ENCODE data around the gene RGS3. TPM values are rescaled to one million over a fixed set of nuclear protein-coding genes. Genes with fewer than 3 reads are reported as not detected.
A peak's percentile ranks its signal among the peaks of the same experiment; 100 is the strongest.

RGS3 gene
- total RNA-seq, 2 experiments from 2014 or later = 51.0 to 51.5 TPM

DNA sequence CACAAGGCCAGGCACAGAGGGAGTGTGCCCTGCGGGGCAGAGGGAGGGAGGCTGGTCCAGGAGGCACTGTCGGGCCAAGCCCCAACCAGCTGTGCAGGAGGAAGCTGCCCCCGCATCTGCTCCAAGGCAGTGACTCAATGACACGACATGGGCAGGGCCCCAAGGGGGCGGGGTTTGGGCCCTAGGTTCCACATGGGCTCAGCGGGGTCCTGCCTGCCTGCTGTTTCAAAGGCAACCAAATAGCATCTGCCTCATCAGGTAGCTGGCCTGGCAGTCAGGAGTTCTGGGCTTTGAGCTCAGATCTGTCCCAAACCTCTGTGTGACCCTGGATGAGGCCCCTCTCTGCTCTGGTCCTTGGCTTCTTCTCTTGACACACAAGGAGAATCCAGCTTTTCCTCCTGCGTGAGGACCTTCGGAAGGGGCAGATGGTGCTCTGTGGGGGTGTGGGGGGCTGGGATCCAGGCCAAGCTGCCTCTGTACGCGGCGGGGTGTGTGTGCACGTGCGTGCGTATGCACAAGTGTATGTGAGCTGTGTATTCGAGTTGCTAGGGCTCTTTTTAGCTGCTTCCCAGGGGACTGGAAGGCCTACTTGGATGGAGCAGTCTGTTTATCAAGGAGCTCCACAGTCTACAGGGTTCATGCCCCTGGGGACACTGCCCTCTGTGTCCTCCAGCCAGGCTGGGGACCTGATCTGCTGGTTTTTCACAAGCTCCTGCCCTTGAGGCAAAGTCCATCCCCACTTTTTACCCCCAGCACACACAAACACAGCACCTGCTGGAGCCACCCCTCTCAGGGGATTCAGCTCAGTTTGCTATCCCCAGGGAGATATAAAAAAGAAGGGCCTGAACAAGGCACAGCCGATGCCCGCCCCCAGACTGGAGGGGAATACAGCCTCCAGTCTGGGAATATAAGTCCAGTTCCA, 138.9 kb downstream of the RGS3 start:
- no peak overlapping the region for H3K4me3 Mint-ChIP-seq
- intact Hi-C loops (cut with micrococcal nuclease) = no loop called here
- ATAC-seq = peak; percentile 100
- DNase-seq = peak; percentile 95
- POLR2A ChIA-PET = interaction anchor here (0.6 to 2.3 kb wide), 8 partner anchors 9 to 82 kb away, joined by 3 to 7 read pairs (median 4); no protein-coding TSS in a partner anchor
- no peaks in the 10 kb centered on the region for H3K27me3 Mint-ChIP-seq
- H3K36me3 Mint-ChIP-seq (ENCODE audit: low read depth) = peaks cover 3% of the 10 kb centered on the region
- H3K4me1 Mint-ChIP-seq (ENCODE audit: low read depth) = peaks cover 14% of the 10 kb centered on the region
- H3K27ac Mint-ChIP-seq = peak overlapping the region; percentile 78
- CTCF ChIA-PET = interaction anchor here (0.9 to 27.7 kb wide), 8 partner anchors 11 to 94 kb away, joined by 3 to 621 read pairs (median 4); no protein-coding TSS in a partner anchor
- TF ChIP-seq, protein P1, sequence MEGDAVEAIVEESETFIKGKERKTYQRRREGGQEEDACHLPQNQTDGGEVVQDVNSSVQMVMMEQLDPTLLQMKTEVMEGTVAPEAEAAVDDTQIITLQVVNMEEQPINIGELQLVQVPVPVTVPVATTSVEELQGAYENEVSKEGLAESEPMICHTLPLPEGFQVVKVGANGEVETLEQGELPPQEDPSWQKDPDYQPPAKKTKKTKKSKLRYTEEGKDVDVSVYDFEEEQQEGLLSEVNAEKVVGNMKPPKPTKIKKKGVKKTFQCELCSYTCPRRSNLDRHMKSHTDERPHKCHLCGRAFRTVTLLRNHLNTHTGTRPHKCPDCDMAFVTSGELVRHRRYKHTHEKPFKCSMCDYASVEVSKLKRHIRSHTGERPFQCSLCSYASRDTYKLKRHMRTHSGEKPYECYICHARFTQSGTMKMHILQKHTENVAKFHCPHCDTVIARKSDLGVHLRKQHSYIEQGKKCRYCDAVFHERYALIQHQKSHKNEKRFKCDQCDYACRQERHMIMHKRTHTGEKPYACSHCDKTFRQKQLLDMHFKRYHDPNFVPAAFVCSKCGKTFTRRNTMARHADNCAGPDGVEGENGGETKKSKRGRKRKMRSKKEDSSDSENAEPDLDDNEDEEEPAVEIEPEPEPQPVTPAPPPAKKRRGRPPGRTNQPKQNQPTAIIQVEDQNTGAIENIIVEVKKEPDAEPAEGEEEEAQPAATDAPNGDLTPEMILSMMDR (IDR thresholded peaks at IDR 0.05) = no peak
- no peaks in the 10 kb centered on the region for H3K9me3 Mint-ChIP-seq

DNA sequence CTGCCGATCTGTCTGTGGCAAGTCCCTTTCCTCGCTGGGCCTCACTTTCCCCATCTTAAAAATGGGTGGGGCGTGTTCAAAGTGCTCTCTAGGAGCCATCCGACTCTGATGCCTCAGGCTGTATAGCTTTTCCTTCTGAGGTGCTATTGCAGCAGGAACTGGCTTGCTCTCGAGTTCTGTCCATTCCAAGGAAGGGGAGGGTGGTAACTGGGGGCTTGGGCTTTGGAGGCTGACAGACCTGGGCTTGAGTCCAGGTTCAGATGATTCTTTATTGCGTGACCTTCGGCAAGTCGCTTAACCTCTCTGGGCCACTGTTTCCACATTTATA, 139.5 kb downstream of the RGS3 start:
- no peak overlapping the region for H3K4me3 Mint-ChIP-seq
- CTCF ChIA-PET = interaction anchor here (0.9 to 27.7 kb wide), 5 partner anchors 12 to 95 kb away, joined by 3 to 621 read pairs (median 5); no protein-coding TSS in a partner anchor
- DNase-seq (no peak), ATAC-seq (no peak)
- no peaks in the 10 kb centered on the region for H3K36me3 Mint-ChIP-seq (ENCODE audit: low read depth)
- intact Hi-C loops (cut with micrococcal nuclease) = no loop called here
- peak overlapping the region; percentile 30 for H3K27ac Mint-ChIP-seq
- no peaks in the 10 kb centered on the region for H3K27me3 Mint-ChIP-seq
- H3K9me3 Mint-ChIP-seq = no peaks in the 10 kb centered on the region
- TF ChIP-seq, protein P1 (IDR thresholded peaks at IDR 0.05) = no peak
- H3K4me1 Mint-ChIP-seq (ENCODE audit: low read depth) = peaks cover 14% of the 10 kb centered on the region
- POLR2A ChIA-PET = interaction anchor here (0.6 to 1.9 kb wide), 4 partner anchors 8 to 24 kb away, joined by 3 to 7 read pairs (median 4); no protein-coding TSS in a partner anchor

DNA sequence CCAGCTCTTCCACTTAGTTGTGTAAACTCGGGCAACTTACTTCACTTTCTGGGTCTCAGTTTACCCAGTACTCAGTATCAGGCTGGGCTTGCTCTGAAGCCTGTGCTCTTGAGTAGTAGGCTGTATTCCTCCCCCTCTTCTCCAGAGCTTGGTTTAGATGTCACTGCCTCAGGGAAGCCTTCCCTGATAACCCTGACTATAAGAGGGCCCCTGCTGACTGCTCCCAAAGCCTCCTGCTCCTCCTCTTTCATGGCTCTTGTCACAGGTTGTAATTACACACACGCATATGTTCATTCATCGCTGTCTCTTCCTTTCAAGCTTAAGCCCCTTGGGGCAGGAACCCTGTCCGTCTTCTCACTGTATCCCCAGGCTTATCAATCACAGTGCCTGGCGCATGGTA, 140.2 kb downstream of the RGS3 start:
- H3K9me3 Mint-ChIP-seq = no peaks in the 10 kb centered on the region
- CTCF ChIA-PET = interaction anchor here (0.9 to 27.7 kb wide), 4 partner anchors 8 to 96 kb away, joined by 3 to 621 read pairs (median 51); no protein-coding TSS in a partner anchor

GRCh38 chr9:113604393-113604792, 140.9 kb downstream of the RGS3 start:
- no peak for ATAC-seq
- no peaks in the 10 kb centered on the region for H3K36me3 Mint-ChIP-seq (ENCODE audit: low read depth)
- peaks cover 14% of the 10 kb centered on the region for H3K4me1 Mint-ChIP-seq (ENCODE audit: low read depth)
- no peaks in the 10 kb centered on the region for H3K9me3 Mint-ChIP-seq
- no peak overlapping the region for H3K27ac Mint-ChIP-seq
- ChIA-PET CTCF (interaction anchor here (0.8 to 27.7 kb wide), 4 partner anchors 7 to 152 kb away, joined by 3 to 621 read pairs (median 50); no protein-coding TSS in a partner anchor), POLR2A (interaction anchor here (1.0 kb wide), 2 partner anchors 12 to 19 kb away, joined by 3 read pairs; no protein-coding TSS in a partner anchor)
- no peaks in the 10 kb centered on the region for H3K27me3 Mint-ChIP-seq
- no peak for DNase-seq
- H3K4me3 Mint-ChIP-seq = no peak overlapping the region
- TF ChIP-seq, protein P1 (IDR thresholded peaks at IDR 0.05) = no peak
- intact Hi-C loops (cut with micrococcal nuclease) = no loop called here

More for the DNA sequence above, 140.2 kb downstream of the RGS3 start:
- Mint-ChIP-seq H3K27ac (peak overlapping the region; percentile 21), H3K36me3 (ENCODE audit: low read depth) (no peaks in the 10 kb centered on the region), H3K4me3 (no peak overlapping the region), H3K27me3 (no peaks in the 10 kb centered on the region), H3K4me1 (ENCODE audit: low read depth) (peaks cover 14% of the 10 kb centered on the region)
- no peak for ATAC-seq
- intact Hi-C loops (cut with micrococcal nuclease) = no loop called here
- TF ChIP-seq, protein P1 (IDR thresholded peaks at IDR 0.05) = no peak
- no peak for DNase-seq
- POLR2A ChIA-PET = interaction anchor here (1.0 to 1.4 kb wide), 3 partner anchors 13 to 25 kb away, joined by 3 to 4 read pairs (median 3); no protein-coding TSS in a partner anchor

Data from activated CD8-positive, alpha-beta T cell treated with anti-CD3 and anti-CD28 coated beads for 36 hours (primary cell).